CD14-positive monocyte (primary cell): ENCODE results near the gene MICAL1. TPM values are rescaled to one million over a fixed set of nuclear protein-coding genes. Genes with fewer than 3 reads are reported as not detected.

ENCODE experiments used
- DNase-seq, 3 donors: peaks; one replicate each; pipeline ENCODE4 v3.0.0-alpha.2; 2011 to 2022
- H2AFZ ChIP-seq: 2 replicates; pipeline ENCODE4 v1.6.0; 2012; ENCODE audit warnings: mild to moderate bottlenecking, low read depth, low read length, inconsistent platforms; ENCODE audit not compliant: insufficient read depth, poor library complexity, severe bottlenecking
- H3K27ac ChIP-seq, 2 donors: 1 replicate in 1 of 2; 2 replicates in 1 of 2; pipeline ENCODE4 v1.5.1; 2012 to 2013; ENCODE audit warnings: low read length in 2 of 2, control low read depth in 1 of 2, inconsistent platforms in 1 of 2, low read depth in 1 of 2, mild to moderate bottlenecking in 1 of 2
- H3K27me3 ChIP-seq, 2 donors: one replicate each; pipeline versions ENCODE4 v1.6.0 to v1.6.1; 2011 to 2013; ENCODE audit warnings: low read length in 2 of 2; ENCODE audit not compliant: control insufficient read depth in 2 of 2, insufficient read depth in 2 of 2
- H3K36me3 ChIP-seq, 2 donors: replicated peaks in 1 of 2; 1 replicate in 1 of 2; 2 replicates in 1 of 2; pipeline versions ENCODE4 v1.5.1 to v1.6.1; 2012 to 2013; ENCODE audit warnings: low read length in 2 of 2, control low read depth in 1 of 2, inconsistent platforms in 1 of 2, mild to moderate bottlenecking in 1 of 2; ENCODE audit not compliant: insufficient read depth in 2 of 2, control insufficient read depth in 1 of 2
- H3K4me1 ChIP-seq, 2 donors: 1 replicate in 1 of 2; 2 replicates in 1 of 2; pipeline versions ENCODE4 v1.5.1 to v1.6.1; 2012 to 2013; ENCODE audit warnings: low read length in 2 of 2, control low read depth in 1 of 2, inconsistent platforms in 1 of 2, mild to moderate bottlenecking in 1 of 2, moderate library complexity in 1 of 2; ENCODE audit not compliant: insufficient read depth in 2 of 2, control insufficient read depth in 1 of 2
- H3K4me2 ChIP-seq: replicated peaks from 2 replicates; pipeline ENCODE3; 2012; ENCODE audit warnings: low read length, moderate library complexity, mild to moderate bottlenecking; ENCODE audit not compliant: poor library complexity, severe bottlenecking; ENCODE audit errors: extremely low read depth
- H3K4me3 ChIP-seq, 3 experiments: fragments of 200-600 bp in 1 of 3; sonication (generic) in 1 of 3; replicated peaks in 1 of 3; 1 replicate in 2 of 3; 2 replicates in 1 of 3; pipeline ENCODE4 v1.5.1; 2011 to 2013; ENCODE audit warnings: low read length in 3 of 3, mild to moderate bottlenecking in 3 of 3, control low read depth in 2 of 3, low read depth in 2 of 3, inconsistent platforms in 1 of 3, moderate library complexity in 1 of 3
- H3K79me2 ChIP-seq: 2 replicates; pipeline ENCODE4 v1.6.0; 2012; ENCODE audit warnings: mild to moderate bottlenecking, control low read depth, inconsistent platforms, low read length, moderate library complexity; ENCODE audit not compliant: insufficient read depth
- H3K9ac ChIP-seq: 2 replicates; pipeline ENCODE4 v1.6.0; 2017; ENCODE audit warnings: low read length, mild to moderate bottlenecking; ENCODE audit not compliant: insufficient read depth, poor library complexity, severe bottlenecking
- H3K9me3 ChIP-seq, 2 donors: replicated peaks in 1 of 2; 1 replicate in 1 of 2; 2 replicates in 1 of 2; pipeline versions ENCODE4 v1.5.1 to v1.6.1; 2012 to 2013; ENCODE audit warnings: low read length in 2 of 2, control low read depth in 1 of 2; ENCODE audit not compliant: control insufficient read depth in 1 of 2, insufficient read depth in 1 of 2
- H4K20me1 ChIP-seq: 2 replicates; pipeline ENCODE4 v1.6.0; 2012; ENCODE audit warnings: mild to moderate bottlenecking, low read length, control low read depth, moderate library complexity; ENCODE audit not compliant: insufficient read depth
- H3K27ac Mint-ChIP-seq, 7 donors: one replicate each; pipeline ENCODE4 v1.8.0; 2020; ENCODE audit warnings: mild to moderate bottlenecking in 7 of 7, mixed read lengths in 7 of 7, moderate library complexity in 6 of 7, inconsistent platforms in 2 of 7
- H3K27me3 Mint-ChIP-seq, 3 donors: one replicate each; pipeline ENCODE4 v1.8.0; 2021 to 2022; ENCODE audit warnings: low read depth in 3 of 3, mild to moderate bottlenecking in 3 of 3, mixed read lengths in 3 of 3, moderate library complexity in 3 of 3, inconsistent platforms in 1 of 3
- H3K36me3 Mint-ChIP-seq, 2 donors: one replicate each; pipeline ENCODE4 v1.8.0; 2020; ENCODE audit warnings: mixed read lengths in 2 of 2, inconsistent platforms in 1 of 2, mild to moderate bottlenecking in 1 of 2
- H3K4me1 Mint-ChIP-seq: one replicate; pipeline ENCODE4 v1.8.0; 2020; ENCODE audit warnings: mild to moderate bottlenecking, mixed read lengths
- H3K4me3 Mint-ChIP-seq, 2 donors: one replicate each; pipeline ENCODE4 v1.8.0; 2020; ENCODE audit warnings: mild to moderate bottlenecking in 2 of 2, mixed read lengths in 2 of 2, moderate library complexity in 1 of 2
- H3K9me3 Mint-ChIP-seq, 7 donors: one replicate each; pipeline ENCODE4 v1.8.0; 2020 to 2022; ENCODE audit warnings: mixed read lengths in 7 of 7, mild to moderate bottlenecking in 6 of 7, moderate library complexity in 6 of 7, inconsistent platforms in 2 of 7
- WGBS: methylation state at CpG from one replicate; pipeline ENCODE4 v1.1.5; 2013; ENCODE audit warnings: missing lambda C conversion rate; ENCODE audit not compliant: insufficient coverage; 5-methylcytosine and 5-hydroxymethylcytosine counted together
- intact Hi-C, 2 donors: fragments of 100-400 bp; cut with micrococcal nuclease; formaldehyde crosslinking; loops; one replicate each; pipeline versions ENCODE4 v1.15.0 to v1.15.1; 2023
- polyA plus RNA-seq, 3 donors: library from polyadenylated mRNA; depleted of rRNA in 1 of 3; unstranded in 2 of 3; stranded (reverse) in 1 of 3; fragments of 300-500 nt in 2 of 3; fragments of >200 nt in 1 of 3; fragmentation: Illumina TruSeq in 2 of 3; gene quantifications; 1 replicate in 2 of 3; 2 replicates in 1 of 3; pipeline ENCODE4 v1.2.3, GENCODE V29; 2012 to 2021
- TF ChIP-seq, protein P1 (sequence below): fragments of 200-600 bp; IDR thresholded peaks from one replicate; pipeline ENCODE4 v1.8.0; 2022; ENCODE audit warnings: antibody characterized with exemption, mild to moderate bottlenecking

The MICAL1 gene
- polyA plus RNA-seq, 3 donors = 7.5 to 227 (median 13.2) TPM

DNA sequence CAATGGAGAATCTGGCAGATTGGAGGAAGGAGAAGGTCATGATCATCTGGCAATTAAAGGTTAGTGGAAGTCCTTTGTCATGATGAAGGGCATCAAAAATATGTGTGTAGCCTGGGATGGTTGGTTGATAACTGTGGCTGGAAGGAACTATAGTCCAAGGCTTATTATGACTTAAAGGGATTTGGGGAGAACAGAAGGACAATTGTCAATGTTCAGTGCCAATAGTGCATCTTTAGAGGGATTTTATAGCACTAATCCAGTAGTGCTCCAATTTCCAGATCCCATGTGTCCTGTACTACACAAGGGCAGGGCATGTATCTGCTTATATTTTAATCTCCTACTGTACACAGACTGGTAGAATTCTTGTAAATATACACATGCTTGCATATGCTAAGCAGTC lies 32.4 kb upstream of the MICAL1 start:
- Mint-ChIP-seq H3K4me3 (no peak overlapping the region), H3K27ac (no peak overlapping the region), H3K27me3 (peaks cover 1 to 10% (median 8%) of the 10 kb centered on the region in 3 donors), H3K36me3 (no peaks in the 10 kb centered on the region), H3K4me1 (peaks cover 3% of the 10 kb centered on the region), H3K9me3 (no peaks in the 10 kb centered on the region)
- H3K36me3 ChIP-seq = no peaks in the 10 kb centered on the region
- no peak overlapping the region for H3K4me3 ChIP-seq
- intact Hi-C loops = no loop called here
- no peak for DNase-seq
- no peaks in the 10 kb centered on the region for H4K20me1 ChIP-seq
- H3K9ac ChIP-seq = no peak overlapping the region
- no peak overlapping the region for H3K4me2 ChIP-seq
- no peak overlapping the region for H2AFZ ChIP-seq
- H3K27ac ChIP-seq = no peak overlapping the region
- H3K9me3 ChIP-seq = no peaks in the 10 kb centered on the region
- H3K79me2 ChIP-seq = no peaks in the 10 kb centered on the region
- no peaks in the 10 kb centered on the region for H3K27me3 ChIP-seq
- TF ChIP-seq, protein P1, sequence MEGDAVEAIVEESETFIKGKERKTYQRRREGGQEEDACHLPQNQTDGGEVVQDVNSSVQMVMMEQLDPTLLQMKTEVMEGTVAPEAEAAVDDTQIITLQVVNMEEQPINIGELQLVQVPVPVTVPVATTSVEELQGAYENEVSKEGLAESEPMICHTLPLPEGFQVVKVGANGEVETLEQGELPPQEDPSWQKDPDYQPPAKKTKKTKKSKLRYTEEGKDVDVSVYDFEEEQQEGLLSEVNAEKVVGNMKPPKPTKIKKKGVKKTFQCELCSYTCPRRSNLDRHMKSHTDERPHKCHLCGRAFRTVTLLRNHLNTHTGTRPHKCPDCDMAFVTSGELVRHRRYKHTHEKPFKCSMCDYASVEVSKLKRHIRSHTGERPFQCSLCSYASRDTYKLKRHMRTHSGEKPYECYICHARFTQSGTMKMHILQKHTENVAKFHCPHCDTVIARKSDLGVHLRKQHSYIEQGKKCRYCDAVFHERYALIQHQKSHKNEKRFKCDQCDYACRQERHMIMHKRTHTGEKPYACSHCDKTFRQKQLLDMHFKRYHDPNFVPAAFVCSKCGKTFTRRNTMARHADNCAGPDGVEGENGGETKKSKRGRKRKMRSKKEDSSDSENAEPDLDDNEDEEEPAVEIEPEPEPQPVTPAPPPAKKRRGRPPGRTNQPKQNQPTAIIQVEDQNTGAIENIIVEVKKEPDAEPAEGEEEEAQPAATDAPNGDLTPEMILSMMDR = no peak
- peaks cover 3 to 6% of the 10 kb centered on the region in 2 donors for H3K4me1 ChIP-seq

DNA sequence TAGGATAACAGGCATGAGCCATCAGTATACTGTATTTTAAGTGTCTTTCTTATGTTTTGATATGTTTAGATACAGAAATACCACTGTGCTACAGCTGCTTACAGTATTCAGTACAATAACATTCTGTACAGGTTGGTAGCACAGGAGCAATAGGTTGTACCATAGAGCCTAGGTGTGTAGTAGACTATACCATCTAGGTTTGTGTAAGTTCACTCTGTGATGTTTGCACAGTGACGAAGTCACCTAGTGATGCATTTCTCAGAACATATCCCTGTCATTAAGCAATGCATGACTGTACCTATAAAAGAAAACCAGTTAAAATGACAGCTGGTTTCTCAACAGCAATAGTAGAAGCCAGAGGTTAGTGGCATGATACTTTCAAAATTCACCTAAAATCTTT lies 30.5 kb upstream of the MICAL1 start:
- no peak overlapping the region for H3K4me3 ChIP-seq
- peaks cover 18% of the 10 kb centered on the region for H3K79me2 ChIP-seq
- no peak overlapping the region for H3K9ac ChIP-seq
- no peak overlapping the region for H3K27ac ChIP-seq
- WGBS = no CpG with 5 or more reads among the region's 1 CpG
- H3K27me3 ChIP-seq = no peaks in the 10 kb centered on the region
- no peaks in the 10 kb centered on the region for H3K9me3 Mint-ChIP-seq
- peaks cover 18 to 20% of the 10 kb centered on the region in 2 donors for H3K4me1 ChIP-seq
- H3K4me3 Mint-ChIP-seq = no peak overlapping the region
- H3K4me2 ChIP-seq = no peak overlapping the region
- intact Hi-C loops = no loop called here
- H2AFZ ChIP-seq = no peak overlapping the region
- H3K27me3 Mint-ChIP-seq = peaks cover 1 to 10% (median 8%) of the 10 kb centered on the region in 3 donors
- DNase-seq = no peak
- peaks cover 9 to 10% of the 10 kb centered on the region in 2 donors for H3K36me3 Mint-ChIP-seq
- TF ChIP-seq, protein P1 = no peak
- H3K4me1 Mint-ChIP-seq = peaks cover 18% of the 10 kb centered on the region
- H3K9me3 ChIP-seq = no peaks in the 10 kb centered on the region
- peaks cover 2 to 7% of the 10 kb centered on the region in 2 donors for H3K36me3 ChIP-seq
- H3K27ac Mint-ChIP-seq = no peak overlapping the region
- no peaks in the 10 kb centered on the region for H4K20me1 ChIP-seq
